Measurements from ENCODE around the gene RASSF7. TPM values are rescaled to one million over a fixed set of nuclear protein-coding genes. Genes with fewer than 3 reads are reported as not detected.

RASSF7 gene
- polyA plus RNA-seq, 1 of the 3 experiments (the other 2 are of a cell fraction) = 19.8 TPM

DNA sequence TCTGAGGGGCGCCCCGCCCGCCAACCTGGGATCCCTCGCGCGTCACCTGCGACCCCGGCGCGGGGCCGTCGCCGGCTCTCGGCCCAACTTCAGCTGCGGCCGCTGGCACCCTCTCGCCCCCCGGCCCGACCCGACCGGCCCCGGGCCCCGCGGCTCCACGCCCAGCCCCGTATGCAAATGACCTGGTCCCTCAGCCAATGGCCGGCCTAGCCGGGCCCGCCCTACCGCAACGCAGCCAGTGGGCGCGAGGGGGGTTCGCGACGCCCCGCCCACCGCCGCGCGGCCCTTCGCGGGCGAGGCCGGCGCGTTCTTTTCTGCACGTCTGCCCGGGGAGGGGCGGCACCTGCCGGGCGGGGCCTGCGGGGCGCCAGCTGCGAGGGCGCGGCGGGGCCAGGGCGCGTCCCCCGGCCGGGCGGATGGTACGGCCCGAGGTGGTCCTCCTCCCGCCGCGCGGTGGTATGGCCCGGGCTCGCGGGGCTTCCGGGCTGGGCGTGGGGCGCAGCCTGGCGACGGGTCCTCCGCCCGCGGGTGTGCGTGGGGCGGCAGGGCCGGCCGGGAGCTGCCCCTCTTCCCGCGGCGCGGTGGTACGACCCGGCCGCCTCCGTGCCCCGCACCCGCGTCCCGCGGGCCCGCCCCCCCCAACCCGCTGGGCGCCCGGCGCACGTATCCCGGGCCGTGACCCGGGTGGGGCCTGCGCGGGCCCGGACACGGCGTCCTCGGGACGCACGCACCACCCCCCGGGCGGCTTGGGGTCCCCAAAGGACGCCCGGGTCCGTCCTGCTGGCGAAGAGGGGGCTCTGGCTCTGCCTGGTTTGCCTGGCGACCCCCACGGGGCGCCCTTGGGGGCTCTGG, 7.8 kb downstream of the RASSF7 start:
- Histone ChIP-seq H3K9me3 (no peaks in the 10 kb centered on the region), H3K36me3 (replicated peaks in 1 of 2; ENCODE audit: control insufficient read depth in 1 of 2, insufficient read depth in 2 of 2, low read length in 1 of 2) (no peaks in the 10 kb centered on the region), H3K9me2 (no peaks in the 10 kb centered on the region), H3K79me2 (ENCODE audit: insufficient read depth) (peaks cover 11% of the 10 kb centered on the region; the same call in 1 of the 2 replicates), H3K27me3 (ENCODE audit: insufficient read depth) (no peaks in the 10 kb centered on the region), H3K4me2 (peak overlapping the region; percentile 98), H2AFZ (ENCODE audit: low read depth) (peak overlapping the region; percentile 68; the same call in 1 of the 2 replicates), H3F3A (replicated peaks; ENCODE audit: insufficient read depth) (peaks cover 6% of the 10 kb centered on the region), H4K20me1 (ENCODE audit: insufficient read depth) (no peaks in the 10 kb centered on the region), H3K27ac (ENCODE audit: low read depth in 2 of 2, low read length in 1 of 2) (peak overlapping the region in 1 of 2 experiments; percentile 76; a peak in 1 of 4 replicates), H3K4me3 (ENCODE audit: low read depth in 2 of 2, low read length in 1 of 2) (peak overlapping the region; percentile 72 to 88), H3K4me1 (ENCODE audit: control insufficient read depth in 1 of 2, insufficient read depth in 2 of 2, low read depth in 1 of 2, low read length in 1 of 2) (peaks cover 6 to 26% of the 10 kb centered on the region in 2 experiments; a peak in 2 of 4 replicates), H3K9ac (peak overlapping the region; percentile 96)
- WGBS (ENCODE audit: low lambda C conversion rate) = 8% methylated on average over 5 of the region's 123 CpGs
- TF ChIP-seq MXI1 (IDR thresholded peaks at IDR 0.05; ENCODE audit: low read depth, low read length) (peak; percentile 52; the same call in 1 of the 2 replicates), TAF1 (IDR thresholded peaks at IDR 0.05; ENCODE audit: borderline replicate concordance, low read depth, low read length) (no peak), CHD2 (IDR thresholded peaks at IDR 0.05; ENCODE audit: low read length, partially characterized antibody) (peak; percentile 38), ELF1 (IDR thresholded peaks at IDR 0.05) (peak; percentile 29; the same call in 1 of the 2 replicates)
- ChIA-PET CTCF (interaction anchor here (1.0 to 6.8 kb wide), 3 partner anchors 13 to 154 kb away, joined by 3 to 41 read pairs (median 4); no protein-coding TSS in a partner anchor), POLR2A (interaction anchor here (1.2 to 1.5 kb wide), 2 partner anchors 13 to 62 kb away, joined by 3 to 6 read pairs; partner anchors contain the start of gene RNH1)
- DNase-seq = peak; percentile 98

DNA sequence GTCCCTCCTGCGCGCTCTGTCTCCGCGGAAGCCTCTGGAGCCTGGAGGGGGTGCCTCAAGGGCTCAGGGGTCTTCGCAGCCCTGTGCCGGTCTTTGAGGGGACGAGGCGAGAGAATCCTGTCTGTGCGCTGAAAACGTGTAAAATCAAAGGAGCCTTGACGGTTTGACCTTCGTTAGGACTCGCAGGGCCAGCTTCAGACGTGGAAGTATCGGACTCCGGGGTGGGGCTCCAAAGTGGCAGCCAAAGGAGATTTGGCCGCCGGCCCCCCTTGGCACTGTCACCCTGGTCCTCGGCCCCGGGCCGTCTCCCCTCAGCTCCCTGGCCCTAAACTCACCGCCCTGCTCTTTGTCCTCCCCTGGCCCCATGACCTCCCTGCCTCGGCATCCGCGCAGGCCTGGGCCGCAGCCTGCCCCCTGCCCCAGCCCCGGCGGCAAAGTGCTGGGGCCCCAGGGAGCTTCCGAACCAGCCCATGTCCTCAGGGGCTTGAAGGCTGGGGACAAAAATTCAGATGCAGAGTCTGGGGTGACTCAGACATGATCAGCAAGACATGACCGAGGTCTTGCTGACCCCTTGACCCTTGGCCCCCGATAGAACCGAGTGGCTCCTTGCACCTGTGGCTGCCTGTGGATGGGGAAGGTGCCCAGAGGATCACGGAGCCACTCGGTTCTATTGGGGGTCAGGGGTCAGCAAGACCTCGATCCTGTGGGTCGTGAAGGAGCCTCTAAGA, 8.6 kb downstream of the RASSF7 start:
- no peak for TF ChIP-seq FOSL2 (IDR thresholded peaks at IDR 0.05; ENCODE audit: borderline replicate concordance, low read depth)
- TF ChIP-seq, protein P1, sequence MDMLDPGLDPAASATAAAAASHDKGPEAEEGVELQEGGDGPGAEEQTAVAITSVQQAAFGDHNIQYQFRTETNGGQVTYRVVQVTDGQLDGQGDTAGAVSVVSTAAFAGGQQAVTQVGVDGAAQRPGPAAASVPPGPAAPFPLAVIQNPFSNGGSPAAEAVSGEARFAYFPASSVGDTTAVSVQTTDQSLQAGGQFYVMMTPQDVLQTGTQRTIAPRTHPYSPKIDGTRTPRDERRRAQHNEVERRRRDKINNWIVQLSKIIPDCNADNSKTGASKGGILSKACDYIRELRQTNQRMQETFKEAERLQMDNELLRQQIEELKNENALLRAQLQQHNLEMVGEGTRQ (IDR thresholded peaks at IDR 0.05; ENCODE audit: borderline replicate concordance, low read depth, low read length) = no peak
- TF ChIP-seq TEAD4 (IDR thresholded peaks at IDR 0.05; ENCODE audit: borderline replicate concordance, insufficient read depth) = no peak
- TF ChIP-seq EZH2phosphoT487 (IDR thresholded peaks at IDR 0.05; ENCODE audit: borderline replicate concordance, low read depth) = no peak
- TF ChIP-seq NFIC (IDR thresholded peaks at IDR 0.05; ENCODE audit: borderline replicate concordance) = no peak
- no peak for TF ChIP-seq POLR2AphosphoS5 (IDR thresholded peaks at IDR 0.05; ENCODE audit: low read depth, low read length)
- TF ChIP-seq, protein P2, sequence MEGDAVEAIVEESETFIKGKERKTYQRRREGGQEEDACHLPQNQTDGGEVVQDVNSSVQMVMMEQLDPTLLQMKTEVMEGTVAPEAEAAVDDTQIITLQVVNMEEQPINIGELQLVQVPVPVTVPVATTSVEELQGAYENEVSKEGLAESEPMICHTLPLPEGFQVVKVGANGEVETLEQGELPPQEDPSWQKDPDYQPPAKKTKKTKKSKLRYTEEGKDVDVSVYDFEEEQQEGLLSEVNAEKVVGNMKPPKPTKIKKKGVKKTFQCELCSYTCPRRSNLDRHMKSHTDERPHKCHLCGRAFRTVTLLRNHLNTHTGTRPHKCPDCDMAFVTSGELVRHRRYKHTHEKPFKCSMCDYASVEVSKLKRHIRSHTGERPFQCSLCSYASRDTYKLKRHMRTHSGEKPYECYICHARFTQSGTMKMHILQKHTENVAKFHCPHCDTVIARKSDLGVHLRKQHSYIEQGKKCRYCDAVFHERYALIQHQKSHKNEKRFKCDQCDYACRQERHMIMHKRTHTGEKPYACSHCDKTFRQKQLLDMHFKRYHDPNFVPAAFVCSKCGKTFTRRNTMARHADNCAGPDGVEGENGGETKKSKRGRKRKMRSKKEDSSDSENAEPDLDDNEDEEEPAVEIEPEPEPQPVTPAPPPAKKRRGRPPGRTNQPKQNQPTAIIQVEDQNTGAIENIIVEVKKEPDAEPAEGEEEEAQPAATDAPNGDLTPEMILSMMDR (IDR thresholded peaks at IDR 0.05) = no peak
- 87% methylated on average over 25 of the region's 36 CpGs for WGBS (ENCODE audit: low lambda C conversion rate)
- H3K4me3 ChIP-seq (ENCODE audit: low read depth in 2 of 2, low read length in 1 of 2) = peak overlapping the region; percentile 72 to 88
- H2AFZ ChIP-seq (ENCODE audit: low read depth) = 0 out of 2 replicates have a peak overlapping the region, but pooled peaks have one; percentile 46
- ChIA-PET POLR2A (interaction anchor here (1.5 kb wide), 1 partner anchor 14 kb away, joined by 6 read pairs; no protein-coding TSS in a partner anchor), CTCF (interaction anchor here (1.0 to 6.8 kb wide), 3 partner anchors 14 to 154 kb away, joined by 3 to 41 read pairs (median 3); no protein-coding TSS in a partner anchor)
- H3K4me1 ChIP-seq (ENCODE audit: control insufficient read depth in 1 of 2, insufficient read depth in 2 of 2, low read depth in 1 of 2, low read length in 1 of 2) = peaks cover 6 to 27% of the 10 kb centered on the region in 2 experiments; a peak in 2 of 4 replicates
- H3K9me2 ChIP-seq = no peaks in the 10 kb centered on the region
- no peaks in the 10 kb centered on the region for H4K20me1 ChIP-seq (ENCODE audit: insufficient read depth)
- peak overlapping the region; percentile 96 for H3K9ac ChIP-seq
- H3K4me2 ChIP-seq = peak overlapping the region; percentile 98
- peaks cover 11% of the 10 kb centered on the region; the same call in 1 of the 2 replicates for H3K79me2 ChIP-seq (ENCODE audit: insufficient read depth)
- no peaks in the 10 kb centered on the region for H3K27me3 ChIP-seq (ENCODE audit: insufficient read depth)
- H3F3A ChIP-seq (replicated peaks; ENCODE audit: insufficient read depth) = peaks cover 6% of the 10 kb centered on the region
- peak overlapping the region in 1 of 2 experiments; percentile 76; a peak in 1 of 4 replicates for H3K27ac ChIP-seq (ENCODE audit: low read depth in 2 of 2, low read length in 1 of 2)
- no peak for DNase-seq
- no peaks in the 10 kb centered on the region for H3K9me3 ChIP-seq
- H3K36me3 ChIP-seq (replicated peaks in 1 of 2; ENCODE audit: control insufficient read depth in 1 of 2, insufficient read depth in 2 of 2, low read length in 1 of 2) = no peaks in the 10 kb centered on the region
